IPS-18a (cell line): ENCODE data around the gene ITPR3.

Experiments used
- H3K27ac ChIP-seq: one replicate; pipeline ENCODE4 v1.5.1; 2013; ENCODE audit warnings: low read length
- H3K27me3 ChIP-seq: one replicate; pipeline ENCODE4 v1.6.1; 2013; ENCODE audit warnings: mild to moderate bottlenecking, low read length; ENCODE audit not compliant: control insufficient read depth, insufficient read depth
- H3K36me3 ChIP-seq: one replicate; pipeline ENCODE4 v1.6.1; 2013; ENCODE audit warnings: low read depth, low read length; ENCODE audit not compliant: control insufficient read depth
- H3K4me1 ChIP-seq: one replicate; pipeline ENCODE4 v1.6.1; 2013; ENCODE audit warnings: low read depth, low read length; ENCODE audit not compliant: control insufficient read depth
- H3K4me3 ChIP-seq: one replicate; pipeline ENCODE4 v1.5.1; 2013; ENCODE audit warnings: low read length
- H3K9ac ChIP-seq: one replicate; pipeline ENCODE4 v1.6.1; 2013; ENCODE audit warnings: mild to moderate bottlenecking, low read length, moderate library complexity
- H3K9me3 ChIP-seq: one replicate; pipeline ENCODE4 v1.6.1; 2013; ENCODE audit warnings: low read depth, low read length; ENCODE audit not compliant: control insufficient read depth

Gene ITPR3

GRCh38 chr6:33676416-33677142 is 55.5 kb downstream of the ITPR3 start:
- Histone ChIP-seq H3K4me1 (no peaks in the 10 kb centered on the region), H3K9me3 (no peaks in the 10 kb centered on the region), H3K36me3 (peaks cover 26% of the 10 kb centered on the region), H3K27ac (no peak overlapping the region), H3K9ac (no peak overlapping the region), H3K4me3 (no peak overlapping the region), H3K27me3 (no peaks in the 10 kb centered on the region)

GRCh38 chr6:33677143-33677660 is 56.1 kb downstream of the ITPR3 start:
- Histone ChIP-seq H3K27me3 (no peaks in the 10 kb centered on the region), H3K27ac (no peak overlapping the region), H3K4me3 (no peak overlapping the region), H3K4me1 (no peaks in the 10 kb centered on the region), H3K36me3 (peaks cover 24% of the 10 kb centered on the region), H3K9ac (no peak overlapping the region), H3K9me3 (no peaks in the 10 kb centered on the region)

- Histone ChIP-seq H3K4me3 (no peak overlapping the region), H3K4me1 (no peaks in the 10 kb centered on the region), H3K27ac (no peak overlapping the region), H3K36me3 (peaks cover 26% of the 10 kb centered on the region), H3K9me3 (no peaks in the 10 kb centered on the region), H3K9ac (no peak overlapping the region), H3K27me3 (no peaks in the 10 kb centered on the region)
Measured at GRCh38 chr6:33677689-33678088, 56.6 kb downstream of the ITPR3 start.

GRCh38 chr6:33678233-33678931 is 57.3 kb downstream of the ITPR3 start:
- Histone ChIP-seq H3K4me3 (no peak overlapping the region), H3K4me1 (no peaks in the 10 kb centered on the region), H3K9ac (no peak overlapping the region), H3K27ac (no peak overlapping the region), H3K9me3 (no peaks in the 10 kb centered on the region), H3K36me3 (peaks cover 31% of the 10 kb centered on the region), H3K27me3 (no peaks in the 10 kb centered on the region)

DNA sequence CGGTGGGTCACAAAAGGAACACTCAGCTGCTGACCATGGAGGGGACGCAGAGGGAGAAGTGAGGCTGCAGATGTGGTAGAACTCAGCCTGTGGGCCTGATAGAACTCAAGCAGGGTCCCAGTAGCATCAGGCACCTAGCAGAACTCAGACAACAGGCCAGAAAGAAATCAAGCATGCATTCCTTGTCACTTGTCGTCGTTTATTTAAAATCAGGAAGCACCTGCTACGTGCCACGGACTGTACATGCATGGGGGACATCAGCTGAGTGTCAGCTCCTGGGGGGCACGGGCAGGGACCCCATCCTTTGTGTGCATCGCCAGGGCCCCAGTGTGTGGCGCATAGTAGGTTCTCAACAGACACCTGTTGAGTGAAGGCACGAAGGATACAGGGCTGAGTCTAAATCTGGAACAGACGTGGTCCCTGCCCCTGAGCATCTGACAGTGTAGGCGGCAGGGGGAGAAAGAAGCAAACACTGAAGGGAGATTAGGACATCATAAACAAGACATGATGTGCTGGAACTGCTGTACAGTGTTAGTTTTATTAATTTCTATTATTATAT is 57.9 kb downstream of the ITPR3 start:
- H3K9ac ChIP-seq = no peak overlapping the region
- peaks cover 31% of the 10 kb centered on the region for H3K36me3 ChIP-seq
- H3K4me1 ChIP-seq = no peaks in the 10 kb centered on the region
- no peak overlapping the region for H3K4me3 ChIP-seq
- H3K9me3 ChIP-seq = no peaks in the 10 kb centered on the region
- no peaks in the 10 kb centered on the region for H3K27me3 ChIP-seq
- H3K27ac ChIP-seq = no peak overlapping the region

- no peak overlapping the region for H3K27ac ChIP-seq
- H3K27me3 ChIP-seq = no peaks in the 10 kb centered on the region
- H3K36me3 ChIP-seq = peaks cover 36% of the 10 kb centered on the region
- H3K9me3 ChIP-seq = no peaks in the 10 kb centered on the region
- no peak overlapping the region for H3K4me3 ChIP-seq
- no peaks in the 10 kb centered on the region for H3K4me1 ChIP-seq
- no peak overlapping the region for H3K9ac ChIP-seq
Measured at GRCh38 chr6:33679761-33680160, 58.6 kb downstream of the ITPR3 start.

DNA sequence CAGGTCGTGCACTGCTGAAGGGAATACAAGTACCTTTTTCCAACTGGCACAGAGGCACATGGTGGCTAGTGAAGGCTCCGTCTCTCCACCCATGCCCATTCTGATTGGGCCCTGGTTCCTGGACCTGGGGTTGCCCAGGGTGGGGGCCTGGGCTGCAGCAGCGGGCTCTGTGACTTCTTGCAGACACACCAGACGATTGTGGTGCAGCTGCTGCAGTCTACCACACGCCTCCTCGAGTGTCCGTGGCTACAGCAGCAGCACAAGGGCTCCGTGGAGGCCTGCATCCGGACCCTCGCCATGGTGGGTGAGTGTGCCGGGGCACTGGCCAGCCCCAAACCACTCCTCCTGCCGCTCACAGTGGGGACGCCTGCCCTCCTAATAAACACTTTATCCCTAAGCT is 61.2 kb downstream of the ITPR3 start:
- no peaks in the 10 kb centered on the region for H3K4me1 ChIP-seq
- peaks cover 51% of the 10 kb centered on the region for H3K36me3 ChIP-seq
- no peaks in the 10 kb centered on the region for H3K9me3 ChIP-seq
- no peak overlapping the region for H3K9ac ChIP-seq
- H3K27me3 ChIP-seq = no peaks in the 10 kb centered on the region
- no peak overlapping the region for H3K27ac ChIP-seq
- H3K4me3 ChIP-seq = no peak overlapping the region

DNA sequence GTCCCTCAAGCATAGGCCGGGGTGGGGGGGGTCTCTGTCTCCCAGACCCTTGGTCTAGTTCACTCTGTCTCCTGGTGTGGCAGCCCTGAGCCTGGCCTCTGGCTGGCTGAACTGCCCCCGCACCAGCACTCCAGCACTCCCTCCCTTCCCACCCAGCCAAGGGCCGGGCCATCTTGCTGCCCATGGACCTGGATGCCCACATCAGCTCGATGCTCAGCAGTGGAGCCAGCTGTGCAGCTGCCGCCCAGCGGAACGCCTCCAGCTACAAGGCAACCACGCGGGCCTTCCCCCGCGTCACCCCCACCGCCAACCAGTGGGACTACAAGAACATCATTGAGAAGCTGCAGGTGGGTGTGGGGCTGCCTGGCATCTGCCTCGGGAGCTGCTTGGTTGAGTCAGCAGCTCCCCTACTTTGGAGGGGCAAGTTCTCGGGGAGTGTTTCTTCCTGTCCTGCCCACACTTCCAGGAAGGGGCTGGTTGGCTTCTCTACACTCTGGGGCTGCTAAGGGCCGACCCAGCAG is 62.0 kb downstream of the ITPR3 start:
- H3K36me3 ChIP-seq = peaks cover 51% of the 10 kb centered on the region
- no peak overlapping the region for H3K27ac ChIP-seq
- H3K4me3 ChIP-seq = no peak overlapping the region
- no peaks in the 10 kb centered on the region for H3K27me3 ChIP-seq
- H3K9me3 ChIP-seq = no peaks in the 10 kb centered on the region
- no peaks in the 10 kb centered on the region for H3K4me1 ChIP-seq
- H3K9ac ChIP-seq = no peak overlapping the region

DNA sequence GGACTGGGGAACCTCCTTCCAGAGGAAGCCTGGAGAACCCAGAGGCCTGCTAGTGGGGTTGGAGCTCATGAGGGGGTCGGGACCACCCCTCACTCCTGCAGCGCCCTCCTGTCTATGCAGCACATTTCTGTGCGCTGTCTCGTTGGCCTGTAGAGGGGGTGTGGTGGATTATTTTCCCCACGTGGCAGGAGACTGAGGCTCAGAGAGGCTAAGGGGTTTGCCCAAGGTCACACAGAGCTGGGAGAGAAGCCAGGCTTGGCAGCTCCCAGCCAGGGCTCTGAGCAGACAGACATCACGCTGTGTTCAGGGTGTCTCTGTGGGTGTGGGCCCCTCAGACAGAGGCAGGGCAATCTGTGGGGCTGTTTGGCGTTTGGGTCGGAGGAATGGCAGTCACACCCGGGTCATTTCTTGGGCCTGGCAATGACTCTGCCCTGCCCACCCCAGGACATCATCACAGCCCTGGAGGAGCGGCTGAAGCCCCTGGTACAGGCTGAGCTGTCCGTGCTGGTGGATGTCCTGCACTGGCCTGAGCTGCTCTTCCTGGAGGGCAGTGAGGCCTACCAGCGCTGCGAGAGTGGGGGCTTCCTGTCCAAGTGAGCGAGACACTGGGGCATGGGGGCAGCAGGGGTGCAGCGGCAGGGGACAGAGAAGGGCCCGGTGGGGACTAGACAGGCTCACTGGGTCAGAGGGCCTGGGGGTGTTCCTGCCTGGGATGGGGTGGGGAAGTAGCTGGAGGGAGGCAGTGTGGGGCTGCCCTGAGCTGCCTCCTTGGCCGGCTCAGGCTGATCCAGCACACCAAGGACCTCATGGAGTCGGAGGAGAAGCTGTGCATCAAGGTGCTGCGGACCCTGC is 62.7 kb downstream of the ITPR3 start:
- Histone ChIP-seq H3K4me3 (no peak overlapping the region), H3K9me3 (no peaks in the 10 kb centered on the region), H3K27ac (no peak overlapping the region), H3K4me1 (no peaks in the 10 kb centered on the region), H3K27me3 (no peaks in the 10 kb centered on the region), H3K9ac (no peak overlapping the region), H3K36me3 (peaks cover 53% of the 10 kb centered on the region)

GRCh38 chr6:33684428-33684896 is 63.3 kb downstream of the ITPR3 start:
- no peak overlapping the region for H3K27ac ChIP-seq
- no peak overlapping the region for H3K9ac ChIP-seq
- H3K27me3 ChIP-seq = no peaks in the 10 kb centered on the region
- peaks cover 47% of the 10 kb centered on the region for H3K36me3 ChIP-seq
- H3K4me3 ChIP-seq = no peak overlapping the region
- no peaks in the 10 kb centered on the region for H3K4me1 ChIP-seq
- no peaks in the 10 kb centered on the region for H3K9me3 ChIP-seq

DNA sequence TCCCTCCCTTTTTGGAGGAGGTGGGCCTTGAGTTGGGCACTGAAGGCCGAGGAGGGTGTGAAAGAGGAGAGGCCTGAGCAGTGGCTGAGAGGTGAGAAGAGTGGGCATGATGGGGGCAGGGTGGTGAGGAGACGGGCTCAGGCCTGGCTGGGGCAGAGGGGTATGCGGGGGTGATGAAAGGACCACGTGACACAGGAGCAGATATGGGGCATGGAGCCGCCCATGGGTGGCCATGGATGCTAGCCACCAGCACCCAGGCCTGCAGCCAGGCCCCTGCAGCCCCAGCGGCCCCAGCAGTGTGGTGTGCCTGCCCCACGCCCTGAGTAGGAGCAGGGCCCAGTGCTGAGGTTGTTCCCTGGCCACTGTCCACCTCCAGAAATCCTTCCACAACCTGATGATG is 63.9 kb downstream of the ITPR3 start:
- H3K9ac ChIP-seq = no peak overlapping the region
- H3K27ac ChIP-seq = no peak overlapping the region
- no peak overlapping the region for H3K4me3 ChIP-seq
- peaks cover 41% of the 10 kb centered on the region for H3K36me3 ChIP-seq
- H3K4me1 ChIP-seq = no peaks in the 10 kb centered on the region
- no peaks in the 10 kb centered on the region for H3K27me3 ChIP-seq
- no peaks in the 10 kb centered on the region for H3K9me3 ChIP-seq
